GM08714 (cell line): ENCODE data around the gene IL17C.

Experiments used
- H3K4me3 ChIP-seq: fragments of 200-500 bp; sonication (Bioruptor generic); 2 replicates; pipeline ENCODE4 v1.5.1; 2014; ENCODE audit warnings: mild to moderate bottlenecking, low read length, inconsistent platforms
- ZNF274 ChIP-seq: IDR thresholded peaks from 2 replicates; pipeline ENCODE4 v1.6.1; 2012; ENCODE audit warnings: mild to moderate bottlenecking, low read depth, low read length

Gene IL17C

GRCh38 chr16:88638323-88639230 is at the start of gene IL17C:
Gene IL17C (plus strand): TSS chr16:88638572. CDS start chr16:88638642, 70 bp downstream.
- no peak for TF ChIP-seq ZNF274
- no peak within 1 kb of the TSS for H3K4me3 ChIP-seq

DNA sequence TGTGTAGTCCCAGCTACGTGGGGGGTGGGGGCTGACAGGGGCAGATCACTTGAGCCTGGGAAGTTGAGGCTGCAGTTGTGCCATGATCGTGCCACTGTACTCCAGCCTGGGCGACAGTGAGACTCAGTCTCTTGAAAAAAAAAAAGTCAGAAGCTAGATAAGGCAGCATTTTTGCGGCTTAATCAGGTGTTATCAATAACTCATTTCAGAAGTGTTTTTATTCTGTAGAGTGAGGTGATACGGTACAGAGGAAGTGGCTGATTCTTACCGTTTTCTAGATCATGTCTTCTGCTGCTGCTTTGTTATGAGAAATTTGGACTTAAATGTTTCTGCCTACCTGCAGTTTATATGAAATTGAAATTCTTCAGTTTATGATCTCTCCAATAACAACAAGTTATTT is 49.6 kb upstream of the IL17C start:
- TF ChIP-seq ZNF274: no peak

DNA sequence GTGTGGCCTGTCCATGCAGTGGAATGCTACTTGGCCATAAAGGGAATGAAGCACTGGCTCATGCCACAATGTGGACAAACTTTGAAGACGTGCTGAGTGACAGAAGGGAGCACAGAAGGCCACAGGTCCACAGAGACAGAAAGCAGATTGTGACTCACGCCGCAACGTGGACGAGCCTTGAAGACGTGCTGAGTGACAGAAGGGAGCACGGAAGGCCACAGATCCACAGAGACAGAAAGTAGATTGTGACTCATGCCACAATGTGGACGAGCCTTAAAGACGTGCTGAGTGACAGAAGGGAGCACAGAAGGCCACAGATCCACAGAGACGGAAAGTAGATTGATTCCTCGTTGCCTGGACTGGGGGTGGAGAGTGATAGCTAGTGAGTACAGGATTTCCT is 48.9 kb upstream of the IL17C start:
- H3K4me3 ChIP-seq: no peak overlapping the region
- no peak for TF ChIP-seq ZNF274

More for the DNA sequence above, 49.6 kb upstream of the IL17C start:
- H3K4me3 ChIP-seq: no peak overlapping the region

- TF ChIP-seq ZNF274: no peak
- no peak overlapping the region for H3K4me3 ChIP-seq
These were observed 46.8 kb upstream of the IL17C start for GRCh38 chr16:88591577-88592021.

- TF ChIP-seq ZNF274: no peak
- no peak overlapping the region for H3K4me3 ChIP-seq
These were observed 45.3 kb upstream of the IL17C start for GRCh38 chr16:88593061-88593460.

DNA sequence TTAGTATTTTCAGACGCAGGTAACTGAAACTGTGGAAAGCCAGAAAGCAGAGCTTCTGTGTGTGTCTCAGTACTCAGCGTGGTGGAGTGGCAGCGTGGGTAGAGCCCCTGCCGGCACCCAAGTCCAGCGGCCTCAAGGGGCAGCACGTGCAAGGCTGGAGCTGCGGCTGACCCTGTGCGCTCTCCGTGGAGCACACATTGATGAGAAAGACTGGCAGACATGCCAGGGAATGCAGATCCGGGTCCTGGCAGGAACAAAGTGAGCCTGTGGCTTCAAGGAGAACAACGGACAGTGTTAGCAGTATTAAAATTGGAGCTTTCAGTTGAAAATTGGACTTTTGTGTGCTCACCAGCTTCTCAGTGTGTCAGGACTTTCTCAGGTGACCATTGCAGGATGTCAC is 44.9 kb upstream of the IL17C start:
- TF ChIP-seq ZNF274: no peak
- no peak overlapping the region for H3K4me3 ChIP-seq

- no peak overlapping the region for H3K4me3 ChIP-seq
- no peak for TF ChIP-seq ZNF274
These were observed 44.5 kb upstream of the IL17C start for GRCh38 chr16:88593910-88594309.

DNA sequence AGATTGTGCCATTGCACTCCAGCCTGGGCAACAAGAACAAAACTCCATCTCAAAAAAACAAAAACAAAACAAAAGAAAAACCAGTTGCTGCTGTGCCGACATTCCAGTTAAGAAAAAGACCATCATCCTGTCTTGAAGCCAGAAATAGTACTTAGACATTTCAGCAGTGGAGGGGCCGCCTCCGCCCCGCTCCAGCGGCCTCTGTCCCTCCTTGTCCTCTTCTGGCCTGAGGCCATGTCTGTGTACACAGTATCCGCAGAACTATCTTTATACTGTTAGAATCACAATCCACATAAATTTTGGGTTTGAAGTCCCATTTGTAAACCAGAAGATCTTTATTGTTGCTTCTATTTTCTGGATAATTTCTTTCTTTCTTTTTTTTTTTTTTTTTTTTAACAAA is 43.3 kb upstream of the IL17C start:
- H3K4me3 ChIP-seq: no peak overlapping the region
- no peak for TF ChIP-seq ZNF274

- TF ChIP-seq ZNF274: no peak
- no peak overlapping the region for H3K4me3 ChIP-seq
These were observed 42.5 kb upstream of the IL17C start for GRCh38 chr16:88595921-88596320.

- no peak for TF ChIP-seq ZNF274
- no peak overlapping the region for H3K4me3 ChIP-seq
These were observed 41.9 kb upstream of the IL17C start for GRCh38 chr16:88596483-88596882.

DNA sequence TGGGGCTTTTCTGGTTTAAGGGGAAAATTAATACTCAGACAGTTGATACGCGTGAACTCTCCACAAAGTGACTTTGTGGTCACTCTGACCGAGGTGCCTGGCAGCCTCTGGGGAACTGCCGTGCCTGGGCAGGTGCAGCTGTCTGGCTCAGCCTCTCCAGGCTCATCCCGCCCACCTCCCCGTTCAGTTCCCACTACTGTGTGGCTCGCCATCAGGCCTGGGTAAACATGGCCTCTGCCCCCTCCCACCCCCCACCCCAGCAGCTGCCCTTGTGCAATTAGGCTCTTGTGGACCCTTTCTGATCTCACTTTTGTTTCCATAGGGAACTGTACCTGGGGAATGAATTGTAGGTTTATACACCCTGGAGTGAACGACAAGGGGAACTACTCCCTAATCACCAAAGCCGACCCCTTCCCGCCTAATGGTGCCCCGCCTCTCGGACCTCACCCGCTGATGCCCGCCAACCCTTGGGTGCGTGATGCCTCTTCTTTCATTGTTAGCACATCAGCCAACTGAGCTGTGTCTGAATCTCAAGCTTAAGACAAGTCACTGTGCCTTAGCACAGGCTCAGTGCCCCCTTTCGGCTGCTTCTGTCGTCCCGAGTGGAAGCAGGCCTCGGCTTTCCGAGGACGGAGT is 40.4 kb upstream of the IL17C start:
- H3K4me3 ChIP-seq: no peak overlapping the region

GRCh38 chr16:88599092-88599733 is 39.2 kb upstream of the IL17C start:
- no peak for TF ChIP-seq ZNF274
- no peak overlapping the region for H3K4me3 ChIP-seq

More for the DNA sequence above, 40.4 kb upstream of the IL17C start:
- no peak for TF ChIP-seq ZNF274

GRCh38 chr16:88599825-88600538 is 38.4 kb upstream of the IL17C start:
- TF ChIP-seq ZNF274: no peak
- H3K4me3 ChIP-seq: no peak overlapping the region

GRCh38 chr16:88600539-88600896 is 37.9 kb upstream of the IL17C start:
- no peak for TF ChIP-seq ZNF274
- no peak overlapping the region for H3K4me3 ChIP-seq
